ENCODE data around the gene PTTG1IP. TPM values are rescaled to one million over a fixed set of nuclear protein-coding genes. Genes with fewer than 3 reads are reported as not detected.

PTTG1IP gene
- total and polyA plus RNA-seq, 2 of the 13 experiments (the other 11 are each of a cell fraction or from before 2014, with no cell fraction given): 161 to 700 TPM

GRCh38 chr21:44801468-44802395, 71.8 kb downstream of the PTTG1IP start, which contains the start of gene UBE2G2 (continued):
- TF ChIP-seq ZNF772 (CRISPR knock-in tag; IDR thresholded peaks at IDR 0.05): peak; percentile 86
- TF ChIP-seq, protein P1, sequence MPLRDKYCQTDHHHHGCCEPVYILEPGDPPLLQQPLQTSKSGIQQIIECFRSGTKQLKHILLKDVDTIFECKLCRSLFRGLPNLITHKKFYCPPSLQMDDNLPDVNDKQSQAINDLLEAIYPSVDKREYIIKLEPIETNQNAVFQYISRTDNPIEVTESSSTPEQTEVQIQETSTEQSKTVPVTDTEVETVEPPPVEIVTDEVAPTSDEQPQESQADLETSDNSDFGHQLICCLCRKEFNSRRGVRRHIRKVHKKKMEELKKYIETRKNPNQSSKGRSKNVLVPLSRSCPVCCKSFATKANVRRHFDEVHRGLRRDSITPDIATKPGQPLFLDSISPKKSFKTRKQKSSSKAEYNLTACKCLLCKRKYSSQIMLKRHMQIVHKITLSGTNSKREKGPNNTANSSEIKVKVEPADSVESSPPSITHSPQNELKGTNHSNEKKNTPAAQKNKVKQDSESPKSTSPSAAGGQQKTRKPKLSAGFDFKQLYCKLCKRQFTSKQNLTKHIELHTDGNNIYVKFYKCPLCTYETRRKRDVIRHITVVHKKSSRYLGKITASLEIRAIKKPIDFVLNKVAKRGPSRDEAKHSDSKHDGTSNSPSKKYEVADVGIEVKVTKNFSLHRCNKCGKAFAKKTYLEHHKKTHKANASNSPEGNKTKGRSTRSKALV (CRISPR knock-in tag; IDR thresholded peaks at IDR 0.05): 0 out of 2 replicates have a peak, but pooled peaks have one; percentile 20
- no peak for TF ChIP-seq MATR3 (CRISPR knock-in tag; IDR thresholded peaks at IDR 0.05)
- 0 out of 2 replicates have a peak, but pooled peaks have one; percentile 42 for TF ChIP-seq RFXAP (CRISPR knock-in tag; IDR thresholded peaks at IDR 0.05; ENCODE audit: borderline replicate concordance)
- TF ChIP-seq, protein P2, sequence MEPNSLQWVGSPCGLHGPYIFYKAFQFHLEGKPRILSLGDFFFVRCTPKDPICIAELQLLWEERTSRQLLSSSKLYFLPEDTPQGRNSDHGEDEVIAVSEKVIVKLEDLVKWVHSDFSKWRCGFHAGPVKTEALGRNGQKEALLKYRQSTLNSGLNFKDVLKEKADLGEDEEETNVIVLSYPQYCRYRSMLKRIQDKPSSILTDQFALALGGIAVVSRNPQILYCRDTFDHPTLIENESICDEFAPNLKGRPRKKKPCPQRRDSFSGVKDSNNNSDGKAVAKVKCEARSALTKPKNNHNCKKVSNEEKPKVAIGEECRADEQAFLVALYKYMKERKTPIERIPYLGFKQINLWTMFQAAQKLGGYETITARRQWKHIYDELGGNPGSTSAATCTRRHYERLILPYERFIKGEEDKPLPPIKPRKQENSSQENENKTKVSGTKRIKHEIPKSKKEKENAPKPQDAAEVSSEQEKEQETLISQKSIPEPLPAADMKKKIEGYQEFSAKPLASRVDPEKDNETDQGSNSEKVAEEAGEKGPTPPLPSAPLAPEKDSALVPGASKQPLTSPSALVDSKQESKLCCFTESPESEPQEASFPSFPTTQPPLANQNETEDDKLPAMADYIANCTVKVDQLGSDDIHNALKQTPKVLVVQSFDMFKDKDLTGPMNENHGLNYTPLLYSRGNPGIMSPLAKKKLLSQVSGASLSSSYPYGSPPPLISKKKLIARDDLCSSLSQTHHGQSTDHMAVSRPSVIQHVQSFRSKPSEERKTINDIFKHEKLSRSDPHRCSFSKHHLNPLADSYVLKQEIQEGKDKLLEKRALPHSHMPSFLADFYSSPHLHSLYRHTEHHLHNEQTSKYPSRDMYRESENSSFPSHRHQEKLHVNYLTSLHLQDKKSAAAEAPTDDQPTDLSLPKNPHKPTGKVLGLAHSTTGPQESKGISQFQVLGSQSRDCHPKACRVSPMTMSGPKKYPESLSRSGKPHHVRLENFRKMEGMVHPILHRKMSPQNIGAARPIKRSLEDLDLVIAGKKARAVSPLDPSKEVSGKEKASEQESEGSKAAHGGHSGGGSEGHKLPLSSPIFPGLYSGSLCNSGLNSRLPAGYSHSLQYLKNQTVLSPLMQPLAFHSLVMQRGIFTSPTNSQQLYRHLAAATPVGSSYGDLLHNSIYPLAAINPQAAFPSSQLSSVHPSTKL (CRISPR knock-in tag; IDR thresholded peaks at IDR 0.05): no peak
- no peak for TF ChIP-seq ZNF121 (CRISPR knock-in tag; IDR thresholded peaks at IDR 0.05)
- TF ChIP-seq ZNF674 (CRISPR knock-in tag; IDR thresholded peaks at IDR 0.05; ENCODE audit: low read depth): peak; percentile 93
- TF ChIP-seq ATM (IDR thresholded peaks at IDR 0.05; ENCODE audit: borderline replicate concordance): no peak
- 0 out of 2 replicates have a peak, but pooled peaks have one; percentile 15 for TF ChIP-seq ISX (CRISPR knock-in tag; conservative IDR thresholded peaks at IDR 0.05)
- peak; percentile 78; the same call in 1 of the 2 replicates for TF ChIP-seq ZNF768 (CRISPR knock-in tag; IDR thresholded peaks at IDR 0.05)
- peak; percentile 47 for TF ChIP-seq HNRNPLL (IDR thresholded peaks at IDR 0.05; ENCODE audit: low read depth, low read length, poor library complexity, severe bottlenecking)
- TF ChIP-seq PCBP2 (optimal IDR thresholded peaks at IDR 0.05; ENCODE audit: low read depth, low read length, poor library complexity, severe bottlenecking): no peak
- peak; percentile 56; the same call in 1 of the 2 replicates for TF ChIP-seq ZHX1 (CRISPR knock-in tag; IDR thresholded peaks at IDR 0.05; ENCODE audit: low read depth)
- no peak for TF ChIP-seq MYNN (CRISPR knock-in tag; IDR thresholded peaks at IDR 0.05; ENCODE audit: low read depth)
- TF ChIP-seq ZNF160 (CRISPR knock-in tag; IDR thresholded peaks at IDR 0.05): no peak; the same call in 1 of the 2 replicates
- no peak for TF ChIP-seq MIER3 (CRISPR knock-in tag; IDR thresholded peaks at IDR 0.05; ENCODE audit: borderline replicate concordance)
- no peak for TF ChIP-seq TBP (CRISPR knock-in tag; IDR thresholded peaks at IDR 0.05)
- TF ChIP-seq ZNF782 (CRISPR knock-in tag; IDR thresholded peaks at IDR 0.05; ENCODE audit: borderline replicate concordance): no peak; the same call in 1 of the 2 replicates
- TF ChIP-seq SRY (CRISPR knock-in tag; IDR thresholded peaks at IDR 0.05): peak; percentile 44; the same call in 1 of the 2 replicates
- TF ChIP-seq HOXA3 (CRISPR knock-in tag; IDR thresholded peaks at IDR 0.05): peak; percentile 80
- peak; percentile 98 for TF ChIP-seq GABPB1 (CRISPR knock-in tag; IDR thresholded peaks at IDR 0.05)

All from HepG2 (cell line).